SIG-M5 (cell line): Measurements from ENCODE around the gene RAB5B.
"Not testable (repeated sequence)": the region's sequence is repeated elsewhere in the genome, so short reads cannot be mapped to it uniquely, and the experiment has no call there.

ENCODE experiments used
- DNase-seq: peaks from one replicate; lab custom pipeline; 2025; lab: John Stamatoyannopoulos, UW

Gene RAB5B

DNA sequence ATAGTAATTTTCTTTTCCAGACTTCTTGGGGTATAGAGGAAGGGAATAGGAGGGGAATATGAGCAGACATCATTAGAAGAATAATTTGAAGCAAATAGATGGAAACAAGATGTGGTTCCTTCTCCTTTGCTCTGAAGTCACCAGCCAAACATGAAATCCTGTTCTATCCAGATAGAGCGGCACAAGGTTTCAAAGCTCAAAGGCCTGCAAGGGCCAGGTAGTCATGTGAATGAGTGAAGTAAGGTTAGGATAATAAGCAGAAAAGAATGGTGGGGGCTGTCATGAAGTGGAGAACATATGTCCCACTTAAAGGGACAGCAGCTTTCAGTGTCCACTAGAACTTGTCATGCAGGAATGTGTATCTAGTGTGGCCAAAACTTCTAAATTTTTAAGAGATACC is 44.5 kb downstream of the RAB5B start:
- no peak for DNase-seq

GRCh38 chr12:56020423-56021184 is 46.7 kb downstream of the RAB5B start, which contains the start of gene IKZF4:
Gene IKZF4, plus strand, starts transcription at chr12:56021043. Its CDS starts 451 bp downstream, at chr12:56021494.
- no peak for DNase-seq

DNA sequence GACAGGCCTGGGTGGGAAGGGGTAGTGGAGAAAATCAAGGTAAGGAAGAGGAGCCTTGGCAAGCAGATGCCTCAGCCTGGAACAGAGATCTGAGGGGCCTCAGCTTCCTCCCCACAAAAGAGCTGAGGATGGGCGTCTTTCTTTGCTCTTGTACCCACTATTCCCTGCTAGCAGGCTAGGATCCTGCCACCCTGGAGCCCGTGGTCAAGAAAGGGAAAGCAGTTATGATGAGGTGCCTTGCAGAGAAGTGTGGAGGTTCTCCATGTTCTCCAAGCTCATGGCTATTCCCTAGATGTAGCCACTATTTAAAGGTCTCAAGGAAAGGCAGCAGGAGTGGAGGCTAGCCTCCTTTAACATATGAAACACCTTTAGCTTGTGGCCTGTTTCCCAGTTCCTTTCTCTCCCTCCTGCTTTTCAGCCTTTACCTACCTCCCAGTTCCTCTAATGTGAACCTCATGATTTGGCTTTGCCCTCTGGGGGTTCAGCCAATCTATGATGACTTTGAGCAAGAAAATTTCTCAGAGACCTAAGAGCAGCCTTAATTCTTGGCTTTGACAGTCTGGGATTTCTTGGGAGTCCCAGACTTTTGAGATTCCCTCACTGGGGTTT is 48.1 kb downstream of the RAB5B start:
- DNase-seq: no peak

DNA sequence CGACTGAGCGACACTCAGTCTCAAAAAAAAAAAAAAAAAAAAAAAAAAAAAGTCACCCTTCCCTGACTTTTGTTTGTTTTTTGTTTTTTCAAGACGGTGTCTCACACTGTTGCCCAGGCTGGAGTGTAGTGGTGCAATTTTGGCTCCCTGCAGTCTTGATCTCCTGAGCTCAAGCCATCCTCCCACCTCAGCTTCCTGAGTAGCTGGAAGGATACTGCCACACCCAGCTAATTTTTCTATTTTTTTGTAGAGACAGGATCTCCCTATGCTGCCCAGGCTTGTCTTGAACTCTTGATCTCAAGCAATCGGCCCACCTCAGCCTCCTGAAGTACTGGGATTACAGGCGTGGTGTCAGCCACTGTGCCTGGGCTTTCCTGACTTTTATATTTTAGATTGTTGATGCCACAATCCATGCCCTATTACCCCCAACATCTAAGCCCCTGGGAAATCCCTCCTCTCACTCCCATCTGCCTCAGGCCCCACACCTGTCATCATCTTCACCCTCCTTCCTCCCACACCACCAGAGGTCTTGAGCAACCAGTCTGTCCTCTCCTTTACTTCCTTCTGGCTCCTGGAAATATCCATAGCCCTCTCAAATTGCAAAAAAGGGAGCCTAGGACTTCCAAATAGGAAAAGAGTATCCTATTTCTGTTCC is 54.8 kb downstream of the RAB5B start:
- DNase-seq: no peak

GRCh38 chr12:56029166-56029519 is 55.3 kb downstream of the RAB5B start:
- no peak for DNase-seq

- DNase-seq: peak; percentile 5
Measured at GRCh38 chr12:56029666-56030293, 55.9 kb downstream of the RAB5B start.

DNA sequence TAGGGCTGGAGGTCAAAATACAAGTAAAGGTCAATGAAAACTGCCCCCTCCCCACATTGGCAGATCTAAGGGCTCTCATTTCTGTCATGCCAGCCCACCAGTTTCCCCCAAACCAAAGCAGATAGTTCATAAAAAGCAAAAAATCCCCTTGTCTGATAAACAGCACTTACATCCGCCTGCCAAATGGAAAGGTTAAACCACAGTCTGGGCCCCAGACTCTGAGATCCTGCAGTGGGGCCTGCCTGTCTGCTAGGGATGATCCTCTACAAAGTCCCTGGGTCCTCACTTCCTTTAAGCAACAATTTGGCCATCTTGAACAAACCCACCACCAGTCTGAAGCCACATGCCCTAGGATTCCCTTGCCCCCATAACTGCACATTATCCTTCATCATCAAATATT is 58.1 kb downstream of the RAB5B start:
- no peak for DNase-seq

- DNase-seq: no peak
Measured at GRCh38 chr12:56034586-56035332, 60.9 kb downstream of the RAB5B start.

DNA sequence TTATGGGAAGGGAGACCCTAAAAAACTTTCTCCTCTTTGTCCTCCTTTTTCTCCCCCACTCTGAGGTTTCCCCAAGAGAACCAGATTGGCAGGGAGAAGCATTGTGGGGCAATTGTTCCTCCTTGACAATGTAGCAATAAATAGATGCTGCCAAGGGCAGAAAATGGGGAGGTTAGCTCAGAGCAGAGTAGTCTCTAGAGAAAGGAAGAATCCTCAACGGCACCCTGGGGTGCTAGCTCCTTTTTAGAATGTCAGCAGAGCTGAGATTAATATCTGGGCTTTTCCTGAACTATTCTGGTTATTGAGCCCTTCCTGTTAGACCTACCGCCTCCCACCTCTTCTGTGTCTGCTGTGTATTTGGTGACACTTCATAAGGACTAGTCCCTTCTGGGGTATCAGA is 63.3 kb downstream of the RAB5B start:
- DNase-seq: no peak

DNA sequence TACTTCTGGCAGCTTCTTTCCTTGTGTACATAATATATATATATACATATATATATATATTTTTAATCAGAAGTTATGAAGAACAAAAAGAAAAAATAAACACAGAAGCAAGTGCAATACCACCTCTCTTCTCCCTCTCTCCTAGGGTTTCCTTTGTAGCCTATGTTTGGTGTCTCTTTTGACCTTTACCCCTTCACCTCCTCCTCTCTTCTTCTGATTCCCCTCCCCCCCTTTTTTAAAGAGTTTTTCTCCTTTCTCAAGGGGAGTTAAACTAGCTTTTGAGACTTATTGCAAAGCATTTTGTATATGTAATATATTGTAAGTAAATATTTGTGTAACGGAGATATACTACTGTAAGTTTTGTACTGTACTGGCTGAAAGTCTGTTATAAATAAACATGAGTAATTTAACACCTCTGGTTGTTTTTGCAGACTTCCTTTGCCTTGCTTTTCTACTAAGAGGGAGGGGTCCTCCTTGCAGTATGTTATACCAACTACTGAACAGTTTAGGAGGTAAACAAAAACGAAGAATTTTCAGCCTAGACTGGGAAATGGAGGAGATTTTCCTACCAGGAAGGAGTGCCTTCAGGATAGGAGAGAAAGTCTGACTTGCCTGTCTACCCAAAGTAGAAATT is 64.3 kb downstream of the RAB5B start:
- no peak for DNase-seq

DNA sequence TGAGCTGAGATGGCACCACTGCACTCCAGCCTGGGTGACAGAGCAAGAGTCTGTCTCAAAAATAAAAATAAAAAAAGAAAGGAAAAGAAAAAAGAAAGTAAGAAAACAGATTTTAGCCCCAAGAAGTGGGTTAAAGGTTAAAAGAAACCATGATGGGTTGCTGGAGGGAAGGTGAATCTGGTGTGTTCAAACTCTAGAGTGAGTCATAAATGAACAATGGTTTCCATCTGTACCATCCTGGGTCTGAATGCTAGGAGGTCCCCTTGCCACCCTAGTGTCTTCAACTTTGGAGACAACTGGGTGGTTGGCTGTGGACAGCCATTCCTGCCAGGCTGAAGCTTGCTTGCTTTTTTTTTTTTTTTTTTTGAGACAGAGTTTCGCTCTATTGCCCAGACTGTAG is 66.3 kb downstream of the RAB5B start:
- no peak for DNase-seq

GRCh38 chr12:56040963-56041551 is 67.2 kb downstream of the RAB5B start:
- DNase-seq: no peak

- DNase-seq: peak; percentile 97
Measured at GRCh38 chr12:56041552-56042429, 67.9 kb downstream of the RAB5B start, which contains the start of gene RPS26. Gene RPS26, plus strand, starts transcription at chr12:56041918. Its CDS starts 249 bp downstream, at chr12:56042167.

- DNase-seq: not testable (repeated sequence)
Measured at GRCh38 chr12:56042430-56042813, 68.5 kb downstream of the RAB5B start.

DNA sequence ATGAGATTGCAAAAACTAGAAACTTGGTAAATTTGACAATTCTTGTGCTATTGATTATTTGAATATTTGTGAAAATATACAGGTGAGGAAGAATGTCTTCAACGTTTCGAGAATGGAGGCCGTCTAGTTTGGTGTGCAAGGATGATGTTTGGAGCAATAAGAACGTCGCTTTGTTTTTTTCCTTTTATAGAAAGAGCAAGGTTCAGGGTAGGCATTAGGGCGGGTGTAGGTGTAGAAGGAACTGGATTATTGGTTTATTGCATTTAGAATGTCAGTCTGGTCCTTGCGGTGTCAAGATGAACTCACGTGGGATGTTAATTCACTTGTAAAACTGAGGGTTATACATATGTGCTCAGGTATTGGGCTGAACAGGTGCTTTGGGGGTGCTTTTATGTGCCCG is 69.0 kb downstream of the RAB5B start:
- no peak for DNase-seq
